ENCODE data around the gene KRTAP3-2.

DNA sequence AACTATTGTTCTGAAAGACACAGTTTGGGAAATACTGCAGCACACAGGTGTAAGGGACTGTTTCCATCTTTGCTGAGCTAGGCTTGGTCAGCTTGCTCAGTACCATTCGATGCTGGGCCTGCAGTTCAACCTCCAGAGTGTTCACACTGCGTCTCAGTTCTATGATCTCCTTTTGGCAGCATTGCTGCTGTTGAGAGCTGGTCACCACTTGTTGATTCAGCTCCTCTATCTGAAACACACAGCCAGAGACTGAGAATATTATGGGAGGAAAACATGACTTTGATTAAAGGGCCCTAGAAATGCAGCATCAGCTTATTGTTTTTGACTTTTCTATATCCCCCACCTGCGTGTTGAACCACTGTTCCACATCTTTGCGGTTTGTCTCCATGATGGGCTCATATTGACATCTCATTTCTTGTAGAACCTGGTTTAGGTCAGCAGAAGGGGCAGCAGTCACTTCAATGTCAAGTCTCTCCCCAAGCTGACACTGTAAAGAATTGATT, 37.6 kb downstream of the KRTAP3-2 start:
- no peak for TF ChIP-seq EP300 (IDR thresholded peaks at IDR 0.05)
- no peak for TF ChIP-seq POLR2A (IDR thresholded peaks at IDR 0.05)
